MM.1S (cell line): ENCODE measurements around the gene SUGP1.

Experiments used
- CTCF ChIP-seq: fragments of 300-600 bp; sonication (generic); IDR thresholded peaks from 2 replicates; pipeline ENCODE4 v1.5.1; 2016; ENCODE audit warnings: antibody characterized with exemption, low read length, mixed read lengths
- EZH2 ChIP-seq: fragments of 300-600 bp; sonication (generic); optimal IDR thresholded peaks from 2 replicates; pipeline ENCODE3; 2017; ENCODE audit warnings: low read depth, mild to moderate bottlenecking, antibody characterized with exemption, low read length, mixed read lengths

- TF ChIP-seq CTCF = no peak
- no peak for TF ChIP-seq EZH2
These were observed 93.6 kb downstream of the SUGP1 start for GRCh38 chr19:19226663-19227062.
